Lung (tissue), 12 donors: ENCODE measurements around the gene C8G. TPM values are rescaled to one million over a fixed set of nuclear protein-coding genes. Genes with fewer than 3 reads are reported as not detected.

Experiments used
- ATAC-seq: fragments of 200-7000 bp; cut with Tn5 transposase; one replicate; pipeline ENCODE4 v1.9.1; 2020; ENCODE audit warnings: moderate number of reproducible peaks; ENCODE audit not compliant: insufficient read depth, low FRiP score
- DNase-seq, 3 donors: peaks; one replicate each; pipeline ENCODE4 v3.0.0-alpha.2; 2013 to 2017
- H3K27ac ChIP-seq, 2 donors: one replicate each; pipeline ENCODE4 v1.5.1; 2013; ENCODE audit warnings: mild to moderate bottlenecking in 2 of 2, moderate library complexity in 2 of 2, control low read depth in 1 of 2, inconsistent platforms in 1 of 2, low read depth in 1 of 2, low read length in 1 of 2
- H3K27me3 ChIP-seq, 3 donors: one replicate each; pipeline ENCODE4 v1.5.1; 2013; ENCODE audit warnings: low read length in 2 of 3; ENCODE audit not compliant: control insufficient read depth in 3 of 3, insufficient read depth in 3 of 3
- H3K36me3 ChIP-seq, 4 donors: one replicate each; pipeline ENCODE4 v1.5.1; 2013; ENCODE audit warnings: low read length in 4 of 4, mild to moderate bottlenecking in 1 of 4, moderate library complexity in 1 of 4; ENCODE audit not compliant: control insufficient read depth in 4 of 4, insufficient read depth in 4 of 4
- H3K4me1 ChIP-seq, 5 donors: one replicate each; pipeline ENCODE4 v1.5.1; 2013; ENCODE audit warnings: low read length in 5 of 5, mild to moderate bottlenecking in 2 of 5, moderate library complexity in 1 of 5; ENCODE audit not compliant: control insufficient read depth in 5 of 5, insufficient read depth in 5 of 5
- H3K4me3 ChIP-seq: one replicate; pipeline ENCODE4 v1.5.1; 2013; ENCODE audit warnings: mild to moderate bottlenecking, control low read depth, moderate library complexity
- H3K9ac ChIP-seq, 2 donors: one replicate each; pipeline ENCODE4 v1.5.1; 2013; ENCODE audit warnings: low read length in 2 of 2, control low read depth in 1 of 2; ENCODE audit not compliant: insufficient read depth in 1 of 2
- H3K9me3 ChIP-seq, 4 donors: one replicate each; pipeline ENCODE4 v1.5.1; 2013; ENCODE audit warnings: low read length in 3 of 4, mild to moderate bottlenecking in 1 of 4, moderate library complexity in 1 of 4; ENCODE audit not compliant: control insufficient read depth in 4 of 4, insufficient read depth in 3 of 4
- WGBS, 2 donors: extraction: QIAGEN DNeasy Blood & Tissue Kit; methylation state at CpG; one replicate each; pipeline ENCODE4 v1.1.7; 2013; 5-methylcytosine and 5-hydroxymethylcytosine counted together
- polyA plus RNA-seq, 2 donors: library from polyadenylated mRNA; stranded (reverse); fragments of 200-250 nt; gene quantifications; one replicate each; pipeline ENCODE4 v1.2.1, GENCODE V29; 2013
- total RNA-seq, 2 donors: library from RNA; depleted of rRNA in 1 of 2; stranded (reverse); fragments of >200 nt in 1 of 2; gene quantifications; one replicate each; pipeline ENCODE4 v1.2.1, GENCODE V29; 2014 to 2021
- TF ChIP-seq, protein P1 (sequence below): IDR thresholded peaks from 2 replicates; pipeline ENCODE4 v1.5.1; 2012; ENCODE audit warnings: mild to moderate bottlenecking; ENCODE audit errors: control extremely low read depth, extremely low read depth
- donor health status: control.
- donor health status: control.
- donor health status: Bipolar disorder and iron deficiency.
- donor health status: healthy.
- donor health status: DM: yes; HTN: yes; CAD: no.

The C8G gene
- total and polyA plus RNA-seq, 4 donors = 0.90 to 2.1 (median 1.4) TPM; not detected in 1

DNA sequence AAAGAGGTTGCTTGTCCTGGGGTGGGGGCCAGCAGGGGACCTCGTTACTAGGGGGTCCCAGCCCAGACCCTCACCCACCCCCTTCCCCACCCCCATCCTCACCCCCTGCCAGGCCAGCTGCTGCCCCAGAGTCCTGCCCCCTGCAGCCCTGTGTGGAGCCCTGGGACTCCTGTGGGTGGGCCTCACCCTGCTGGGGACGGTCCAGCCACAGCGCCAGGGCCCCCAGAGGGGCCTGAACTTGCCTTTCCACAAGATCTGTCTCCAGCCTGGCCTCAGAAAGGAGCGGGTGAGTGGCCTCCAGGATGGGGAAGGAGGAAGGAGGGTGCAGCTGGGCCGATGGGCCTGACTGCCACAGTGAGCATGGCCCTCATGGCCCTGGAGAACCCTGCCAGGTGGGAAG, 24.7 kb downstream of the C8G start:
- TF ChIP-seq, protein P1, sequence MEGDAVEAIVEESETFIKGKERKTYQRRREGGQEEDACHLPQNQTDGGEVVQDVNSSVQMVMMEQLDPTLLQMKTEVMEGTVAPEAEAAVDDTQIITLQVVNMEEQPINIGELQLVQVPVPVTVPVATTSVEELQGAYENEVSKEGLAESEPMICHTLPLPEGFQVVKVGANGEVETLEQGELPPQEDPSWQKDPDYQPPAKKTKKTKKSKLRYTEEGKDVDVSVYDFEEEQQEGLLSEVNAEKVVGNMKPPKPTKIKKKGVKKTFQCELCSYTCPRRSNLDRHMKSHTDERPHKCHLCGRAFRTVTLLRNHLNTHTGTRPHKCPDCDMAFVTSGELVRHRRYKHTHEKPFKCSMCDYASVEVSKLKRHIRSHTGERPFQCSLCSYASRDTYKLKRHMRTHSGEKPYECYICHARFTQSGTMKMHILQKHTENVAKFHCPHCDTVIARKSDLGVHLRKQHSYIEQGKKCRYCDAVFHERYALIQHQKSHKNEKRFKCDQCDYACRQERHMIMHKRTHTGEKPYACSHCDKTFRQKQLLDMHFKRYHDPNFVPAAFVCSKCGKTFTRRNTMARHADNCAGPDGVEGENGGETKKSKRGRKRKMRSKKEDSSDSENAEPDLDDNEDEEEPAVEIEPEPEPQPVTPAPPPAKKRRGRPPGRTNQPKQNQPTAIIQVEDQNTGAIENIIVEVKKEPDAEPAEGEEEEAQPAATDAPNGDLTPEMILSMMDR = no peak
- no peak overlapping the region for H3K27ac ChIP-seq
- ATAC-seq (no peak), DNase-seq (no peak)
- peaks cover 0 to 18% (median 3%) of the 10 kb centered on the region in 5 donors for H3K4me1 ChIP-seq
- H3K4me3 ChIP-seq = no peak overlapping the region
- WGBS, 2 donors = 74 to 83% methylated on average over 5 of the region's 5 CpGs
- no peaks in the 10 kb centered on the region for H3K27me3 ChIP-seq
- H3K36me3 ChIP-seq = no peaks in the 10 kb centered on the region
- no peak overlapping the region for H3K9ac ChIP-seq
- no peaks in the 10 kb centered on the region for H3K9me3 ChIP-seq

DNA sequence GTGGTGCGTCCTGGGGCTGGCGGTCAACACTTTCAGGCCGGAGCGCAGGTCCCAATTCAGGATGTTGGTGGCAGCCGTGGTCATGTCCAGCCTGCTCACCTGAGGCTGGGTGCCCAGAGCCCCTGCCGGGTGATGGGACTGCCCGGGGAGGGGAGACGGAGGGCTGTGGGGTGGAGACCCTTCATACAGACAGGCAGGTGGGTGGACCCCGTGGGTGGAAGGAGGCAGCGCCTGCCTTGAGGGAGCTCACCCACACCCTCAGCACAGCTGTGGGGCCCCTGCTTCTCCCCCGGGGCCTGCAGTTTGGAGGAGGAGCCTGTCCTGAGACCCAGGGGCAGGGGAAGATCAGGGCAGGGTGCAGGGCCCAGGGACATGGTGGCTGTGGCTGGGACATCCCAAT, 25.3 kb downstream of the C8G start:
- WGBS, 2 donors = 80 to 90% methylated on average over 11 of the region's 11 CpGs
- Histone ChIP-seq H3K9me3 (no peaks in the 10 kb centered on the region), H3K4me1 (peaks cover 0 to 18% (median 5%) of the 10 kb centered on the region in 5 donors), H3K9ac (no peak overlapping the region), H3K27me3 (no peaks in the 10 kb centered on the region), H3K36me3 (no peaks in the 10 kb centered on the region), H3K27ac (no peak overlapping the region), H3K4me3 (no peak overlapping the region)
- TF ChIP-seq, protein P1 = no peak
- no peak for DNase-seq
- no peak for ATAC-seq

DNA sequence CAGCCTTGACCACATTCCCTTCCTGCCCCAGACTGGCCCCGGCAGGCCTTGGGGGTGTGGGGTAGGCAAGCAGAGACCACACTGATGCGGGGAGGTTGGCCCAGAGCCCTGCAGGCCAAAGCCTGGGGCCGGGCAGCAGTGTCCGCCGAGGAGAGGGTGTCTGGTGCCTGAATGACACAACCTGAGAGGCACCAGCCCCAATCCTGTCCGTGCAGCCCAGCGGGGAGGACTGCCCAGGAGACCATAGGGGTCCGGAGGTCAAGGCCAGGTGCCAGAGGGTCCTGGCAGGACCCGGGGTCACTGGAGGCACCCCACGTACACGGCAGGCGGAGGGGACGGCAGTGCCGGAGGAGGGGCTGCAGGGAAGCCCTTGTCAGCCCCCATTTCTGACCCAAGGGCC, 26.7 kb downstream of the C8G start:
- Histone ChIP-seq H3K27ac (no peak overlapping the region), H3K36me3 (no peaks in the 10 kb centered on the region), H3K27me3 (no peaks in the 10 kb centered on the region), H3K4me1 (peaks cover 0 to 20% (median 5%) of the 10 kb centered on the region in 5 donors), H3K9ac (no peak overlapping the region), H3K4me3 (no peak overlapping the region), H3K9me3 (no peaks in the 10 kb centered on the region)
- DNase-seq = no peak
- no peak for ATAC-seq
- TF ChIP-seq, protein P1 = no peak
- WGBS, 2 donors = 85 to 87% methylated on average over 12 to 14 of the region's 14 CpGs

DNA sequence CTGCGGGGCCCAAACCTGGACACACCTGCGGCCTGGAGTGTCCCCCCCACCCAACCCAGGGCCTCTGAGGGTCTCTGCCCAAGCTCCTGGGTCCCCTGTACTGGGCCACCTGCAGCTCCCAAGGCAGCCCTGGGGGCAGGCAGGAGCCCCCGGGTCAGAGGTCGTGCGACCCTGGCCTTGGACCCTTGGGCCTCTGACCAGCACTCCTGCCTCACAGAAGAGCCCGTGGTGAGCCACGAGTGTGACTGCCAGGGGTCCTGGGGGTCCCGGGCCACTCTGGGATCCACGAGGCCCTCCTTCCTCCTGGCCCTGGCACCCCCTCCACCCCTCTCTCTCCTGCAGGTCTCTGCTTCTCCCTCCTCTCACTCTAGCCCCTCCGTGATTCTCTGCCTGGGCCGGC, 27.3 kb downstream of the C8G start:
- no peak for ATAC-seq
- Histone ChIP-seq H3K4me3 (no peak overlapping the region), H3K27me3 (no peaks in the 10 kb centered on the region), H3K36me3 (no peaks in the 10 kb centered on the region), H3K27ac (no peak overlapping the region), H3K9ac (no peak overlapping the region), H3K4me1 (peaks cover 0 to 26% (median 5%) of the 10 kb centered on the region in 5 donors), H3K9me3 (no peaks in the 10 kb centered on the region)
- WGBS, 2 donors = 87 to 89% methylated on average over 11 of the region's 11 CpGs
- no peak for DNase-seq
- TF ChIP-seq, protein P1 = no peak
